ENCODE results near the gene INSYN2A.

DNA sequence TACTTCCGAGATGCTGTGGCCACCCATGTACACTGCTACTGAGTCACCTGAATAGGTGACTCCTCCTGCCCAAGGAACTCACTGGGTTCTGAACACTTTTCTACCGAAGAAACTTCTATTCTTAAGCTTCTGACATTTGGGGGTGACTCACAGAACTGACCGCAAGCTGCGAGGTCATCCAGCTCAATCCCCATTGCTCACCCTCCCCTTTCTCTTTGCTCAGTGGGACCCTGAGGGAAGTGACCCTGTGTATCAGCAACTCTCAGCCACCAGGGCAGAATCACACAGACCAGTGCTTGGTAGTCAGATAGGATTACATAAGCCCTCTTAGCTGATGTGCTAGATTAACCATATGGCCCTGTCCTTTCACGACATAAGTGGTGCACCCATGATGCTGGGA is 46.3 kb downstream of the INSYN2A start:
- TF ChIP-seq, protein P1, sequence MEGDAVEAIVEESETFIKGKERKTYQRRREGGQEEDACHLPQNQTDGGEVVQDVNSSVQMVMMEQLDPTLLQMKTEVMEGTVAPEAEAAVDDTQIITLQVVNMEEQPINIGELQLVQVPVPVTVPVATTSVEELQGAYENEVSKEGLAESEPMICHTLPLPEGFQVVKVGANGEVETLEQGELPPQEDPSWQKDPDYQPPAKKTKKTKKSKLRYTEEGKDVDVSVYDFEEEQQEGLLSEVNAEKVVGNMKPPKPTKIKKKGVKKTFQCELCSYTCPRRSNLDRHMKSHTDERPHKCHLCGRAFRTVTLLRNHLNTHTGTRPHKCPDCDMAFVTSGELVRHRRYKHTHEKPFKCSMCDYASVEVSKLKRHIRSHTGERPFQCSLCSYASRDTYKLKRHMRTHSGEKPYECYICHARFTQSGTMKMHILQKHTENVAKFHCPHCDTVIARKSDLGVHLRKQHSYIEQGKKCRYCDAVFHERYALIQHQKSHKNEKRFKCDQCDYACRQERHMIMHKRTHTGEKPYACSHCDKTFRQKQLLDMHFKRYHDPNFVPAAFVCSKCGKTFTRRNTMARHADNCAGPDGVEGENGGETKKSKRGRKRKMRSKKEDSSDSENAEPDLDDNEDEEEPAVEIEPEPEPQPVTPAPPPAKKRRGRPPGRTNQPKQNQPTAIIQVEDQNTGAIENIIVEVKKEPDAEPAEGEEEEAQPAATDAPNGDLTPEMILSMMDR (IDR thresholded peaks at IDR 0.05): no peak
- TF ChIP-seq POLR2A (IDR thresholded peaks at IDR 0.05): no peak

All from Peyer's patch (tissue), 4 donors.